Heart left ventricle (tissue), 13 donors: ENCODE data around the gene LRIT1.

ENCODE experiments used
- CTCF ChIP-seq, 12 donors: fragments of 200-600 bp; sonication (generic) in 4 of 12; IDR thresholded peaks; one replicate each; pipeline versions ENCODE4 v1.5.0 to v1.8.0; 2018 to 2022; ENCODE audit warnings: antibody characterized with exemption in 12 of 12, mild to moderate bottlenecking in 5 of 12
- POLR2A ChIP-seq, 2 donors: fragments of 450-650 bp; IDR thresholded peaks; one replicate each; pipeline ENCODE4 v1.6.1; 2017; ENCODE audit warnings: antibody characterized with exemption in 2 of 2, mild to moderate bottlenecking in 2 of 2, moderate library complexity in 2 of 2
- donor health status: ischemic (EF 13 %, LVEDD 7.1; RV severe dilation, severe dysfunction).
- donor health status: DM: no; HTN: yes; CAD: no.
- donor health status: DM: no; HTN: no; CAD: no.
- donor health status: ischemic (EF 25% LVEDD 6.9; RV normal size, moderate dysfunction).
- donor health status: ischemic (EF 25% LVEDD 5.7; RV mildly dilated, moderate dysfunction).
- donor health status: ischemic (EF 35%, LVEDD 5.7; RV mildly dilated, moderate dysfunction).
- donor health status: nonischemic (EF 11% LVEDD 7.7; RV severe dilation, severe dysfunction).
- donor health status: DM: yes; HTN: yes; CAD: no.
- donor health status: PGD.
- donor health status: ischemic (EF 29% LVEDD 5.4; RV normal size, mild dysfunction).
- donor health status: nonischemic (EF 23%, LVEDD 6.1; RV moderate dilation, normal function).

- TF ChIP-seq CTCF (IDR thresholded peaks at IDR 0.05) (no peak), POLR2A (IDR thresholded peaks at IDR 0.05) (no peak)
Measured at GRCh38 chr10:84208023-84208422, 33.3 kb downstream of the LRIT1 start.
